ENCODE results near the gene CDYL.

Gene CDYL

DNA sequence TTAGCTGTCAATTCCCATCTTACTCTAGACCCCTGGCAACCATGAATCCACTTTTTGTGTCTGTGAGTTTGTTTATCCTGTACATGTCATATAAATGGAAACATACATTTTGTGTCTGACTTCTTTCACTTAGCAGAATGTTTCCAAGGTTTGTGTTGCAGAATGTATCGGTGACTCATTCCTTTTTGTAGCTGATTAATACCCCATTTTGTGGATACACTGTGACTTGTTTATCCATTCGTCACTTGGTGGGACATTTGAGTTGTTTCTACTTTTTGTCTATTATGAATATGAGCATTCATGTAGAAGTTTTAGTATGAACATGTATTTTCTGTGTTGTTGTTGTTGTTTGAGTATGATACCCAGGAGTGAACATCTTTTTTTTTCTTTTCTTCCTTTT is 21.4 kb downstream of the CDYL start:
- DNase-seq (ENCODE audit: low read depth), result no peak
- H3K4me3 ChIP-seq (ENCODE audit: control insufficient read depth, low read depth, low read length), result no peak overlapping the region
- TF ChIP-seq, protein P1, sequence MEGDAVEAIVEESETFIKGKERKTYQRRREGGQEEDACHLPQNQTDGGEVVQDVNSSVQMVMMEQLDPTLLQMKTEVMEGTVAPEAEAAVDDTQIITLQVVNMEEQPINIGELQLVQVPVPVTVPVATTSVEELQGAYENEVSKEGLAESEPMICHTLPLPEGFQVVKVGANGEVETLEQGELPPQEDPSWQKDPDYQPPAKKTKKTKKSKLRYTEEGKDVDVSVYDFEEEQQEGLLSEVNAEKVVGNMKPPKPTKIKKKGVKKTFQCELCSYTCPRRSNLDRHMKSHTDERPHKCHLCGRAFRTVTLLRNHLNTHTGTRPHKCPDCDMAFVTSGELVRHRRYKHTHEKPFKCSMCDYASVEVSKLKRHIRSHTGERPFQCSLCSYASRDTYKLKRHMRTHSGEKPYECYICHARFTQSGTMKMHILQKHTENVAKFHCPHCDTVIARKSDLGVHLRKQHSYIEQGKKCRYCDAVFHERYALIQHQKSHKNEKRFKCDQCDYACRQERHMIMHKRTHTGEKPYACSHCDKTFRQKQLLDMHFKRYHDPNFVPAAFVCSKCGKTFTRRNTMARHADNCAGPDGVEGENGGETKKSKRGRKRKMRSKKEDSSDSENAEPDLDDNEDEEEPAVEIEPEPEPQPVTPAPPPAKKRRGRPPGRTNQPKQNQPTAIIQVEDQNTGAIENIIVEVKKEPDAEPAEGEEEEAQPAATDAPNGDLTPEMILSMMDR (IDR thresholded peaks at IDR 0.05; ENCODE audit: control insufficient read depth, insufficient read depth, low read depth, low read length, missing control alignments), result no peak

DNA sequence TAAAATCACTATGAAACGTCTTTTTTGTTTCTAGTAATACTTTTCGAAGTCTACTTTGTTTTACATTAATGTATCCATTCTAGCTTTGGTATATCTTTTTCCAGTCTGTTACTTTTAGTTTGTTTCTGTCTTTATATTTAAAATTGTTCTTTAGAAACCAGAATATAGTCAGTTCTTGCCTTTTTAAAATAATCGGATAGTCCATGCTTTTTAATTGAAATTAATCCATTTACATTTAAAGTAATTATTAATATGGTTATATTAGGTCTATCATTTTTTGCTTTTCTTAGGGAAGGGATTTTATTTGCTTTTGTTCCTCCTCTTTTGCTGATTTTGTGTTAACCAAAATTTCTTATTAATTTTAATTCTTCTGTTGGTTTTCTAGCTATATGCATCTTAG is 23.7 kb downstream of the CDYL start:
- no peak overlapping the region for H3K4me3 ChIP-seq (ENCODE audit: control insufficient read depth, low read depth, low read length)
- TF ChIP-seq, protein P1 (IDR thresholded peaks at IDR 0.05; ENCODE audit: control insufficient read depth, insufficient read depth, low read depth, low read length, missing control alignments), result no peak
- DNase-seq (ENCODE audit: low read depth), result no peak

DNA sequence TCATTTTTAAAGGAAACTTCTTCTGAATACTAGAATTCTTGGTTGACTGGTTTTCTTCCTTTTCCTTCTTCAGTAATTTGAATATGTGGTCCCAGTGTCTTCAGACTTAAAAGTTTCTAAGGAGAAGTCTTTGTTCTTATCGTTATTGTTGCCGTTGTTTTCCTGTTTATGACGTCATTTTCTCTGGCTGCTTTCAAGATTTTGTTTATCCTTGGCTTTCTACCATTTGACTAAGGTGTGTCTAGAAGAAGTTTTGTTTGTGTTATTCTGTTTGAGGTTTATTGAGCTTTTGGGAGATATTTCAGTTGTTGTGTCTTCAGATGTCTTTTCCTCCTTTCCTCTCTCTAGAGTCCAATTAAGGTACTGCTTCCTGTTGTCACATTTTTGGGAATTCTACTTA is 24.5 kb downstream of the CDYL start:
- H3K4me3 ChIP-seq (ENCODE audit: control insufficient read depth, low read depth, low read length), result no peak overlapping the region
- DNase-seq (ENCODE audit: low read depth), result no peak
- TF ChIP-seq, protein P1 (IDR thresholded peaks at IDR 0.05; ENCODE audit: control insufficient read depth, insufficient read depth, low read depth, low read length, missing control alignments), result no peak

DNA sequence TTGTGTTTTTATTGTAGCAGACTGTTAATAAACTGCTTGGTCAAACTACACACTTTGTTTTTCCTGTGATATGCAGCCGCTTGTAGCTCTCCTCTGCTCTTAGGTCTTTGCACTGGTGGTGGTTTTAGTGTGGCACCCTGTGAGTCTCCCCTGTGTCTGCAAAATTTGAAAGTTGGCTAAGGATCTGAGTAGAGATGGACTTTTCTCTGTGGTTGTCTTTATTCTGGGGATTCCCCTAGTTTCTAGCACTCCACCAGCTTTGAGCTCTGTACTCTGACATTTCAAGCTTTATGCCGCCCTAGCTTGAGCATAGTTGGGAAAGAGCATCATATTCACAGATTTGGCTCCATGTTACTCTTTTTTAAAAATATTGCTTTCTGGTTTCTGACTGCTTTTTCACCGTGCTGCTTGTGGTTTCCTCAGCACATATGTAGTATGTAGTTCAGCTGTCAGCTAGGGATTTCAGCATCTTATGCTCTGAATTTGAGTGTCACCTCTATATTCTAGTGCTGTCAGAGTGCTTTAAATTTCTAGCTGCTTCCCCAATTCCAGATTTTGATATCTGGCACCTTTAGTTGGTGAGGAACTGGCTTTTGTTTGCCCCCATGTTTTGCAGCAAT is 25.4 kb downstream of the CDYL start:
- no peak overlapping the region for H3K4me3 ChIP-seq (ENCODE audit: control insufficient read depth, low read depth, low read length)
- DNase-seq (ENCODE audit: low read depth), result no peak
- TF ChIP-seq, protein P1 (IDR thresholded peaks at IDR 0.05; ENCODE audit: control insufficient read depth, insufficient read depth, low read depth, low read length, missing control alignments), result no peak

DNA sequence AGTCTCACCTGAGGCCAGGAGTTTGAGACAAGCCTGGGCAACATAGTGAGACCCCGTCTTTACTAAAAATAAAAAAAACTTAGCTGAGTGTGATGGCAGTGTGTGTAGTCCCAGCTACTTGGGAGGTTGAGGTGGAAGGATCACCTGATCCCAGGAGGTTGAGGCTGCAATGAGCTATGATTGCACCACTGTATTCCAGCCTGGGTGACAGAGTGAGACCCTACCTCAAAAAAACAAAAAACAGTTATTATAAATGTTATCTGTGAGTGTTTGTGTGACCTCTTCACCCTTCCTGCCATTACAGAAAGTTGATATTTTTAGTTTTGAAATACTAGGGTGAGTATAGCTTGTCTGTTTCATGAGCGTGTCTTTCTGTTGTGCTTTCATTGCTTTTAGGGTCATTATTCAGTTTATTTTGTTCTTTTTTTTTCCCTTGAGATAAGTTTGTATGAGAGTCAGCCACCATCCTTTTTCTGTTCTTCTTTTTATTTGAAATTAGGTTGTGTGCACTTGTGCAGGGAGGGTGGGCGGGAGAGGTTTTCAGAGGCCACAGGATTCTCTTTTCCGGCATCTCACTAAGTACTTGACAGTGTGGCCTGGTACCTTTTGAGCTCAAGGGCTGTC is 26.2 kb downstream of the CDYL start:
- no peak for DNase-seq (ENCODE audit: low read depth)
- H3K4me3 ChIP-seq (ENCODE audit: control insufficient read depth, low read depth, low read length), result no peak overlapping the region
- TF ChIP-seq, protein P1 (IDR thresholded peaks at IDR 0.05; ENCODE audit: control insufficient read depth, insufficient read depth, low read depth, low read length, missing control alignments), result no peak

DNA sequence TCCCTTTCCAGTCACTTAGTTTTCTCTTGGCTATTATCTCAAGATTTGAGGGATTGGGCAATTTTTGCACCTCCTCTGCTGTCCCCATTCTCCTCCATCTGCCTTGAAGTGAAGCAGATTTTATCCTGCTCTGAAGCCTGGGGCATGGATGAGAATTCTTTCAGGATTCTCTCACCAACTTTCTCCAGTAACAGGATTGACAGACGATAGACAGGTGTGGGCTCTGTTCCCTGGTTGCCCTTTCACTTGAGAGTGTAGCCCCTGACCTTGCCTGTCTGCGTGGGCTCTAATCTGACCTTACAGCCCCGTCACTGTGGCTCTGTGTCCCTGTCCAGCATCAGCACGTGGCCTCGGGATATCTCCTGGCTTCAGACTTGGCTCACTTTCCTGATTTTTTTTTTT is 27.1 kb downstream of the CDYL start:
- TF ChIP-seq, protein P1 (IDR thresholded peaks at IDR 0.05; ENCODE audit: control insufficient read depth, insufficient read depth, low read depth, low read length, missing control alignments), result no peak
- DNase-seq (ENCODE audit: low read depth), result no peak
- no peak overlapping the region for H3K4me3 ChIP-seq (ENCODE audit: control insufficient read depth, low read depth, low read length)
